GM21526 (cell line): ENCODE data around the gene MYADML2.

Source experiments
- ATAC-seq: cut with Tn5 transposase; IDR thresholded peaks from one replicate; pipeline ENCODE4 v1.9.1; 2021; ENCODE audit warnings: moderate library complexity; ENCODE audit not compliant: unreplicated experiment, low FRiP score

MYADML2 gene

GRCh38 chr17:81980122-81980521 is 33.1 kb upstream of the MYADML2 start:
- no peak for ATAC-seq

DNA sequence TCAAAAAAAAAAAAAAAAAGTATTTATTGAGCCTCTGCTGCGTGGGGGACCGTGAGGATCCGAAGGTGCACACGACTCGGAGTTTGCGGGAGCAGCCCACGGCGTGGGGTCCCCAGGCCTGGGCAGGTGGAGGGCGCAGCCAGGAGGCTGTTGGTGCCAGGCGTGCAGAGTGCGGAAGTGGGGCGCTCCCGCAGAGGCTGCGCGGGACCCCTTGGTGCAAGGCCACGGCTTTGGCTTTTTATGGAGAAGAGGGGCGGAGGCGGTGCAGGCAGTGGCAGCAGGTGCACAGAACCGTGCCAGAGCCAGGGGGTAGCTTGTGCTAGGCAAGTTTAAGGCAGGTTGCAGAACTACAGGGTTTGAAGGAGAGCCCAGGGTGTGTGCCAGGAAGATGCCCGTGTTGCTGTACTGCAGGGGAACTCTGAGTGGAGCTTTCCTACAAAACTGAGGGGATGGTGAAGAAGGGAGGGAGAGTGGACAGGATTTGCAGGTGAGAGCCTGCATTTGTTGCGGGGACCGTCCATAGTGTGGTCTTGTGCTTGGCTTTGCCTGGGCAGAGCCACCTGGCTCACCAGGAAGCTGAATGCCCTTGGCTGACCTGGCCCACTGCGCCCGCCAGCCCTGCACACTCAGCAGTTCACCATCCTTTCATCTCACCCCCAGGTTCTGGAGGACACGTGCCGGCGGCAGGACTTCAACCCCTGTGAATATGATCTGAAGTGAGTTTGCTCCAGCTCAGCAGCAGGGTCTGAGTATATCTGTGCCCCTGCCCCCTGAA is 31.7 kb upstream of the MYADML2 start:
- ATAC-seq, result no peak

GRCh38 chr17:81977211-81977808 is 30.3 kb upstream of the MYADML2 start, which contains the start of gene ASPSCR1:
ASPSCR1 (plus strand) TSS chr17:81977629; CDS start chr17:81977647, 18 bp downstream.
- peak; percentile 67 for ATAC-seq

GRCh38 chr17:81976332-81977210 is 29.5 kb upstream of the MYADML2 start:
- peak; percentile 6 for ATAC-seq

DNA sequence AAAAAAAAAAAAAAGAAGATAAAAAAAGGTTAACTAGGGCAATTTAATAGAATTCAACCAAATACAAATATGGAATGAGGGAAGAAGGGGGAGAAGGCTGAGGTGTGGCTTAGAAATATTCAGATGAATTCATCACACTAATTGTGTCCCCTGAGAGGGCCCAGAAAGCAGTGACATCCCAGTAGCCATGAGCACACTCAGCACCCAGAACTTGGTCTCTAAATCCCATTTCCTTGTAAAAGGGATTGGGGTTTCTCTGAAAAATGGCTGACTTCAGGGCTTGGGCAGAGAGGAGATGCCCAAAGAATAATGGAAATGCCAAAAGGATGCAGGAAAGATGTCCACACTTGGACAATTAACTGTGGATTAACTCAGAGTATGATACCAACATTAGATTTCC is 26.4 kb upstream of the MYADML2 start:
- no peak for ATAC-seq

DNA sequence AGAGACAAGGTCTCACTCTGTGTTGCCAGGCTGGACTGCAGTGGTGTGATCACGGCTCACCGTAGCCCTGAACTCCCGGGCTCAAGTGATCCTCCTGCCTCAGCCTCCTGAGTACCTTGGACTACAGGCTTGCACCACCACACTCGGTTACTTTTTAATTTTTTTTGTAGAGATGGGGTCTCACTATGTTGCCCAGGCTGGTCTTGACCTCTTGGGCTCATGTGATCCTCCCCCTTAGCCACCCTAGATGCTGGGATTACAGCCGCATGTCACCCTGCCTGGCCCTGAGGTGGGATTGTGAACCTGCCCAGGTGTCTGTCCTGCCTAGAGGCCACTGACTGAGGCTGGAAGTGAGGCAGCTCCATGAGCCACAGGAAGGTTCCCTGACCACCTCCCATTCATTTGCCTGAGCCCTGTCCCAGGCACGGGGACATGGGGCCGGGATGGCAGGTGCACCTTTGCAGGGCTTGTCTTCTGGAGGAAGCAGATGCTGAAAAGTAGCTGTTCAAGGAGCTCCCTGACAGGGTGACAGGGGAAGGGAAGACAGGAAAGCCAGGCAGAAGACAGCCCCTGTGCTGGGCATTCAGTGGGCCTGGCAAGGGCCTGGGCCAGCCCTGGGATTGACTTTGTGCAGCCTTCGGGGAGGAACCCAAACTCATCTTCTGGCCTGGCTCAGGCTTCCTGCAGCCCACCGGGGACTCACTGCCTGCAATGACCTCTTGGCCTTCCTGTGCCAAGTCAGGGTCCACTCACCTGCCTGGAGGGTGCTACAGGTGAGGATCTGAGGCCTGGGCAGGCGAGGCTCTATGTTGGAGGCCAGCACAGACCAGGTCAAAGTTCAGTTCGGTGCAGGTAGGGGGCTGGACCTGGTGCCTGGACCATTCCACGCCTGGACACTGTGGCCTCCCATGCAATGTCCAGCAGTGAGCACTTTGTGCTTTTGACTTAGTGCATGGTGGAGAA is 22.1 kb upstream of the MYADML2 start:
- no peak for ATAC-seq

- no peak for ATAC-seq
Observed at GRCh38 chr17:81968396-81968745, 21.3 kb upstream of the MYADML2 start.

DNA sequence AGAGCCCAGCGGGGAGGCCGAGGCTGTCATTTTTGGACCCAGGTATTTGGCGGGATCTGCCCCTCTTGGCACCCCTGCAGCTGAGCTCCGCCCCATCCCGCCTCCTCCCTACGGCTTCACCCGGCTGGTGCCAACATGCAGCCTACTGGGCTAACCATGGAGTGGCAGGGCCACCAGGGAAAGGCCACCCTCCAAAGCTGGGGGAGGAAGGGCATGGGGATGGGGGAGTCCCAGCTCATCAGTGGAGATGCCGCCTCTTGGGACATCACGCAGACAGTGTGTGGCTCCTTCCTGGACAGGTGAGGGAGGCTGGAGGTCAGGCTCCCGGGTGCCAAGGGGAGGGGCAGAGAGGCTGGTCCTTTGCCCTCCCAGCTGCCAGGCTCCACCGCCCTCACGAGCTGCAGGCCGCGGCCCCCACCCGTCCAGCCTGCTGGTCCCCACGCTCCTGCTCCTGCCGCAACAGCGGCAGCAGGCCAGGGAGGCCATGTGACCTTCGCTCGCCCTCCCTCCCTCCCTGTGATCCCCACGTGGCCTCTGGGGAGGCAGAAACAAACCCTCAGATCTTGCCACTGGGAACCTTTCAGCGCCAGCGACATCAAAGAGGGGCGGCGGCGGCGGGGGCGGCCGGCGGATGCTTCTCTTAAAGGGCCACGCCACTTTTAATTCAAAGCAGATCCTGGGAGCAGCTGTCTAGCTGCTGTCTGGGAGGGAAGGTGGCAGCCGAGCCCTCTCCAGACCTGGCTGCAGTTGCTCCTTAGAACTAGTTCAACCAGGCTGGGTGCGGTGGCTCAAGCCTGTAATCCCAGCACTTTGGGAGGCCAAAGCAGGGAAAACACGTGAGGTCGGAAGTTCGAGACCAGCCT is 20.7 kb upstream of the MYADML2 start:
- no peak for ATAC-seq

- ATAC-seq, result no peak
Observed at GRCh38 chr17:81967244-81967532, 20.2 kb upstream of the MYADML2 start.

- no peak for ATAC-seq
Observed at GRCh38 chr17:81966343-81967243, 19.6 kb upstream of the MYADML2 start.

GRCh38 chr17:81964081-81964849 is 17.2 kb upstream of the MYADML2 start:
- ATAC-seq, result no peak

DNA sequence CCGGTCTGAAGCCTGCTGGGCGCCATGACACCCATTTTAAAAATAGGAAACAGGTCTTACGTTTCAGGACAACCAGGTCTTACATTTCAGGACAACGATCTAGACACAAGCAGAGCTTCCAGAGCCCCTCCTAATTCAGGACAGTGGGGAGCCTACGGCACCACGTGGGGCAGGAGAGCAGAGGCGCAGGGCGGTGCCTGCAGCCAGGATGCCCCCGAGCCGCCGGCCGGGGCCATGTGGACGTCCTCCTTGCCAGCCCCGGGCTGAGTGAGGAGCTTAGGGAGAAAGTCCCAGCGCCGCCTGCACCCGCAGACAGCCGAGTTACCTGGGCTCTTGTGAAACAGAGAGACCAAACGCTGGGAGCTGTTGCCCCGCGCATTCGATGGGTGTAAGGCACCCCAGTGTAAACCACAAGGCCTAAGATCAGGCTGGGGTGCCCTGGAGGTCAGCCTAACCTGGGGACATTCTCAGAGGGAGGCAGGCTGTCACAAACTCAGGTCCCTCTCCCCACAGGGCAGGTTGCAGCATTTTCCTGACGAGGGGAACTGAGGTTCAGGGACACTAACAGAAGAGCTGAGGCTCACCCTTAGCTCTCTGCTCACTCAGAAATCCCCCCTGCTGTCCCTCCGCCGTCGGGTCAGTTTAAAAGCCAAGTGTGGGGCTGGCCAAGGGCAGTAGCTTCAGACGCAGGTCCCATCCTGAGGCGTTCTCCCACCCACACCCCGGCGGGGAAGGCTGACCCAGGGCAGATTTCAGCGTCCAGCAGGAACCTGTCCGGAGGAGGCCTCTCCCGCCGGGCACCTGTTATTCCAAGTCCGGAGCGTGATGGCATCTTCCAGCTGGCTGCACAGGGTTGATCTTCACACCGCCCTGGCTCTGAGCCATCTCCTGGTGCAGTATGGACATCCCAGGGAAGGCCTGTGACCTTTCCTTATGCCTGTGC is 15.7 kb upstream of the MYADML2 start:
- no peak for ATAC-seq

DNA sequence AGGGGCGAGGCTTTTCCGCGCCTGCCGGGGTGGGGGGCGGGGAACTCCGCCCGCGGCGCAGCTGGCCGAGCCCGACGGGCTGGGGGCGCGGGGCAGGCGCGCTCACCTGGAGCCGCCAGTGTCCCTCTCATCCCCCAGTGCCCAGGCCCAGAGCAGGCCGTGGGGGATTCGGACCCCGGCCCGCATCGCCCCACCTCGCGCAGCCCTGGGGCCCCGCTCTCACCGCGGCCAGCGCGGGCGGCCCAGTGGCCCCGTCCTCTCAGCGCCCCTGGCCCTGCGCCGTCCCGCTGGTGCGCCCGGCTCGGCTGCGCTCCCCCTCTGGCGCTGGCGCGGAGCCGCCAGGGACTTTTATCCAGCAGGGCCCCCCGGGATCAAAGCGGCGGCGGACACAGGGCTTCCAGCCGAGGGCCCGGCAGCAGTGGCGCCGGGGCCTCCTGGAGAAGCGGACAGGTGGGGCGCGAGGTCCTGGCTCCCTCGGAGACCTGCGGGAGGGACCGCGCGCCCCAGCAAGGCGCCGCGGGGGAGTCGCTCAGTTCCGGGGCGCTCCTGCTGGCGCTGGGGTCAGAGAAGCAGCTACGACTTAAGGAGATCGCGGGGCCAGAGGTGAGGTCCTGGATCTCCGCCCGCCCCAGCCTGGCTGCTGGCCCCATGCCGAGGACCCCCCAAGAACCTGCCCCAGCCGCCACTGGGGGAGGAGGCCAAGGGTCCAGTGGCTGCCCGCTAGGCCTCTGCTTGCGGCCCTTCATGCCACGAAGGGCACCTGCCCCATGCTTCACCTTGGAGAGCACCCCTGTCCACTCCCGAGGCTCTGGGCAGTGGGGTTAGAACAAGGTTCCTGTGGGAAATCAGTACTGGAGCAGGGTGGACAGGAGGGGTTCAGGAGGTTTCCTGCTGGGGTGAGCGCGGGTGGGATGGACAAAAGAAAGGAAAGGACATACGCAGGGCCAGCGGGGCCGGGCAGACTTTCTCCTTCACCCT is 14.8 kb upstream of the MYADML2 start:
- no peak for ATAC-seq

- ATAC-seq, result no peak
Observed at GRCh38 chr17:81961087-81961511, 14.1 kb upstream of the MYADML2 start, which contains the start of gene NOTUM. NOTUM (minus strand) TSS chr17:81961187; CDS start chr17:81960909, 278 bp downstream.
